Lung (tissue), 12 donors: ENCODE measurements around the gene SLAMF7. TPM values are rescaled to one million over a fixed set of nuclear protein-coding genes. Genes with fewer than 3 reads are reported as not detected.

Experiments used
- ATAC-seq: fragments of 200-7000 bp; cut with Tn5 transposase; one replicate; pipeline ENCODE4 v1.9.1; 2020; ENCODE audit warnings: moderate number of reproducible peaks; ENCODE audit not compliant: insufficient read depth, low FRiP score
- DNase-seq, 3 donors: peaks; one replicate each; pipeline ENCODE4 v3.0.0-alpha.2; 2013 to 2017
- H3K27ac ChIP-seq, 2 donors: one replicate each; pipeline ENCODE4 v1.5.1; 2013; ENCODE audit warnings: mild to moderate bottlenecking in 2 of 2, moderate library complexity in 2 of 2, control low read depth in 1 of 2, inconsistent platforms in 1 of 2, low read depth in 1 of 2, low read length in 1 of 2
- H3K27me3 ChIP-seq, 3 donors: one replicate each; pipeline ENCODE4 v1.5.1; 2013; ENCODE audit warnings: low read length in 2 of 3; ENCODE audit not compliant: control insufficient read depth in 3 of 3, insufficient read depth in 3 of 3
- H3K36me3 ChIP-seq, 4 donors: one replicate each; pipeline ENCODE4 v1.5.1; 2013; ENCODE audit warnings: low read length in 4 of 4, mild to moderate bottlenecking in 1 of 4, moderate library complexity in 1 of 4; ENCODE audit not compliant: control insufficient read depth in 4 of 4, insufficient read depth in 4 of 4
- H3K4me1 ChIP-seq, 5 donors: one replicate each; pipeline ENCODE4 v1.5.1; 2013; ENCODE audit warnings: low read length in 5 of 5, mild to moderate bottlenecking in 2 of 5, moderate library complexity in 1 of 5; ENCODE audit not compliant: control insufficient read depth in 5 of 5, insufficient read depth in 5 of 5
- H3K4me3 ChIP-seq: one replicate; pipeline ENCODE4 v1.5.1; 2013; ENCODE audit warnings: mild to moderate bottlenecking, control low read depth, moderate library complexity
- H3K9ac ChIP-seq, 2 donors: one replicate each; pipeline ENCODE4 v1.5.1; 2013; ENCODE audit warnings: low read length in 2 of 2, control low read depth in 1 of 2; ENCODE audit not compliant: insufficient read depth in 1 of 2
- H3K9me3 ChIP-seq, 4 donors: one replicate each; pipeline ENCODE4 v1.5.1; 2013; ENCODE audit warnings: low read length in 3 of 4, mild to moderate bottlenecking in 1 of 4, moderate library complexity in 1 of 4; ENCODE audit not compliant: control insufficient read depth in 4 of 4, insufficient read depth in 3 of 4
- WGBS, 2 donors: extraction: QIAGEN DNeasy Blood & Tissue Kit; methylation state at CpG; one replicate each; pipeline ENCODE4 v1.1.7; 2013; 5-methylcytosine and 5-hydroxymethylcytosine counted together
- polyA plus RNA-seq, 2 donors: library from polyadenylated mRNA; stranded (reverse); fragments of 200-250 nt; gene quantifications; one replicate each; pipeline ENCODE4 v1.2.1, GENCODE V29; 2013
- total RNA-seq, 2 donors: library from RNA; depleted of rRNA in 1 of 2; stranded (reverse); fragments of >200 nt in 1 of 2; gene quantifications; one replicate each; pipeline ENCODE4 v1.2.1, GENCODE V29; 2014 to 2021
- TF ChIP-seq, protein P1 (sequence below): IDR thresholded peaks from 2 replicates; pipeline ENCODE4 v1.5.1; 2012; ENCODE audit warnings: mild to moderate bottlenecking; ENCODE audit errors: control extremely low read depth, extremely low read depth
- donor health status: control.
- donor health status: control.
- donor health status: Bipolar disorder and iron deficiency.
- donor health status: healthy.
- donor health status: DM: yes; HTN: yes; CAD: no.

Gene SLAMF7
- total and polyA plus RNA-seq, 4 donors = 4.6 to 69.4 (median 10.0) TPM

DNA sequence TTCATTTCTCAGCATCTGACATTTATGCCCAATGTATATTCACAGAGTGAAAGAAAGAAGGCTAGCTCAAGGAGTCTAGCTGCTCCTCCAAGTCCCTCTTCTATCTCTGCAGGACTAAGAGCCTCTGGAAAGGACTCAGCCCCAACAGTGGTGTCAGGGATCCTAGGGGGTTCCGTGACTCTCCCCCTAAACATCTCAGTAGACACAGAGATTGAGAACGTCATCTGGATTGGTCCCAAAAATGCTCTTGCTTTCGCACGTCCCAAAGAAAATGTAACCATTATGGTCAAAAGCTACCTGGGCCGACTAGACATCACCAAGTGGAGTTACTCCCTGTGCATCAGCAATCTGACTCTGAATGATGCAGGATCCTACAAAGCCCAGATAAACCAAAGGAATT lies 60.6 kb downstream of the SLAMF7 start:
- H3K9me3 ChIP-seq = peaks cover 0 to 2% (median 0%) of the 10 kb centered on the region in 4 donors
- H3K27me3 ChIP-seq = peaks cover 0 to 2% (median 0%) of the 10 kb centered on the region in 3 donors
- no peaks in the 10 kb centered on the region for H3K4me1 ChIP-seq
- 90 to 92% methylated on average over 5 of the region's 5 CpGs for WGBS, 2 donors
- no peak overlapping the region for H3K27ac ChIP-seq
- ATAC-seq (no peak), DNase-seq (no peak)
- H3K4me3 ChIP-seq = no peak overlapping the region
- TF ChIP-seq, protein P1, sequence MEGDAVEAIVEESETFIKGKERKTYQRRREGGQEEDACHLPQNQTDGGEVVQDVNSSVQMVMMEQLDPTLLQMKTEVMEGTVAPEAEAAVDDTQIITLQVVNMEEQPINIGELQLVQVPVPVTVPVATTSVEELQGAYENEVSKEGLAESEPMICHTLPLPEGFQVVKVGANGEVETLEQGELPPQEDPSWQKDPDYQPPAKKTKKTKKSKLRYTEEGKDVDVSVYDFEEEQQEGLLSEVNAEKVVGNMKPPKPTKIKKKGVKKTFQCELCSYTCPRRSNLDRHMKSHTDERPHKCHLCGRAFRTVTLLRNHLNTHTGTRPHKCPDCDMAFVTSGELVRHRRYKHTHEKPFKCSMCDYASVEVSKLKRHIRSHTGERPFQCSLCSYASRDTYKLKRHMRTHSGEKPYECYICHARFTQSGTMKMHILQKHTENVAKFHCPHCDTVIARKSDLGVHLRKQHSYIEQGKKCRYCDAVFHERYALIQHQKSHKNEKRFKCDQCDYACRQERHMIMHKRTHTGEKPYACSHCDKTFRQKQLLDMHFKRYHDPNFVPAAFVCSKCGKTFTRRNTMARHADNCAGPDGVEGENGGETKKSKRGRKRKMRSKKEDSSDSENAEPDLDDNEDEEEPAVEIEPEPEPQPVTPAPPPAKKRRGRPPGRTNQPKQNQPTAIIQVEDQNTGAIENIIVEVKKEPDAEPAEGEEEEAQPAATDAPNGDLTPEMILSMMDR = no peak
- H3K36me3 ChIP-seq = no peaks in the 10 kb centered on the region
- no peak overlapping the region for H3K9ac ChIP-seq

- no peak for ATAC-seq
- TF ChIP-seq, protein P1 = no peak
- DNase-seq = no peak
- Histone ChIP-seq H3K27ac (no peak overlapping the region), H3K36me3 (no peaks in the 10 kb centered on the region), H3K9ac (no peak overlapping the region), H3K4me1 (no peaks in the 10 kb centered on the region), H3K27me3 (peaks cover 0 to 2% (median 0%) of the 10 kb centered on the region in 3 donors), H3K4me3 (no peak overlapping the region), H3K9me3 (peaks cover 0 to 2% (median 0%) of the 10 kb centered on the region in 4 donors)
- 95 to 100% methylated on average over 1 of the region's 1 CpG for WGBS, 2 donors
These were observed 61.1 kb downstream of the SLAMF7 start for GRCh38 chr1:160800142-160800541.

- TF ChIP-seq, protein P1 = no peak
- no peak overlapping the region for H3K9ac ChIP-seq
- no peaks in the 10 kb centered on the region for H3K36me3 ChIP-seq
- H3K9me3 ChIP-seq = no peaks in the 10 kb centered on the region
- DNase-seq = no peak
- H3K27me3 ChIP-seq = peaks cover 0 to 2% (median 0%) of the 10 kb centered on the region in 3 donors
- no peaks in the 10 kb centered on the region for H3K4me1 ChIP-seq
- H3K4me3 ChIP-seq = no peak overlapping the region
- no peak overlapping the region for H3K27ac ChIP-seq
- 45 to 46% methylated on average over 4 of the region's 4 CpGs for WGBS, 2 donors
- no peak for ATAC-seq
These were observed 61.8 kb downstream of the SLAMF7 start for GRCh38 chr1:160800645-160801408.
